ENCODE measurements around the gene ERBB2. TPM values are rescaled to one million over a fixed set of nuclear protein-coding genes. Genes with fewer than 3 reads are reported as not detected.
A peak's percentile ranks its signal among the peaks of the same experiment; 100 is the strongest.

Gene ERBB2
- total and polyA plus RNA-seq, 2 of the 4 experiments (the other 2 are of a cell fraction): 28.7 to 33.3 TPM

DNA sequence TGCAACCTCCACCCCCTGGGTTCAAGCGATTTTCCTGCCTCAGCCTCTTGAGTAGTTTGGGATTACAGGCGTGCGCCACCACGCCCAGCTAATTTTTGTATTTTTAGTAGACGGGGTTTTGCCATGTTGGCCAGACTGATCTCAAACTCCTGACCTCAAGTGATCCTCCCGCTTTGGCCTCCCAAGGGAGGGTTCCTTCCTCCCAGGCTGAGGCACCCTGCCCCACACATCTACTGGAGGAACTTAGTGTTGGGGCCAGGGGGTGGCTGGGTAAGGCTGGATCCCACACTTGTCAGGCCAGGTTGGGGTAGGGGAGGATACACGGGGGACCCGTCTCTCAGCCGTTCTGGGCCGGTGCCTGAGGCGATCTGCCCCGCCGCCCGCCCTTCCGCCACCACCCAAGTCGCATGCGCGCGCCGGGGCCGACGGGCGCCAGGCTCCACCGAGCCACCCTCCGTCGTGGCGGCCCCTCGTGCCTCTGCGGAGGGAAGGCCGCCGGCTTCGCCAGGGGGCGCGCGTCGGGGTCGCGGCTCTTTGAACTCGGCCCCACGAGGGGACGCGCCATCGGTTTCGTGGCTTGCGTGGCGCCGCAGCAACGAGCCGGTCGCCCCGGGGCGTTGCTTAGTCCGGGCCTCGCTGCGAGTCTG lies 53.8 kb downstream of the ERBB2 start:
- intact Hi-C loops (cut with micrococcal nuclease): loop anchor here (1.0 kb wide), 2 partner anchors 23 to 131 kb away; partner anchors contain the start of gene MIEN1
- Histone ChIP-seq H3K27me3 (ENCODE audit: control insufficient read depth, insufficient read depth, low read length) (peaks cover 17% of the 10 kb centered on the region), H2BK5ac (ENCODE audit: low read depth, low read length, poor library complexity, severe bottlenecking) (peak overlapping the region; percentile 28), H3K36me3 (ENCODE audit: control insufficient read depth, insufficient read depth, low read length) (no peaks in the 10 kb centered on the region), H3K4me3 (ENCODE audit: insufficient read depth, low read depth, low read length) (peak overlapping the region; percentile 76), H3K9me3 (ENCODE audit: control insufficient read depth, insufficient read depth, low read length) (no peaks in the 10 kb centered on the region), H3K9ac (ENCODE audit: low read depth, low read length) (peak overlapping the region; percentile 73), H2BK20ac (ENCODE audit: low read depth, low read length) (no peak overlapping the region), H4K8ac (ENCODE audit: low read depth in 2 of 2, low read length in 2 of 2) (peak overlapping the region; percentile 84 to 96; a peak in 3 of 4 replicates), H3K79me1 (ENCODE audit: low read depth in 1 of 2, low read length in 2 of 2) (no peaks in the 10 kb centered on the region; a peak in 1 of 4 replicates), H3K9me1 (ENCODE audit: insufficient read depth, low read length) (no peaks in the 10 kb centered on the region; the same call in 1 of the 2 replicates), H3K27ac (ENCODE audit: insufficient read depth, low read length) (peak overlapping the region; percentile 72), H3K4ac (ENCODE audit: low read depth, low read length) (peak overlapping the region; percentile 86), H2AK9ac (replicated peaks; ENCODE audit: low read depth, low read length, poor library complexity) (peak overlapping the region; percentile 90), H3K23ac (ENCODE audit: low read depth, low read length) (peak overlapping the region; percentile 77; the same call in 1 of the 2 replicates), H4K20me1 (ENCODE audit: insufficient read depth, low read length) (no peaks in the 10 kb centered on the region), H4K91ac (ENCODE audit: insufficient read depth, low read depth, low read length) (peak overlapping the region; percentile 88), H4K5ac (ENCODE audit: low read depth, low read length) (peak overlapping the region; percentile 73), H3K14ac (replicated peaks; ENCODE audit: low read depth, low read length) (peak overlapping the region; percentile 79), H3K18ac (ENCODE audit: low read depth, low read length) (peak overlapping the region; percentile 37; the same call in 1 of the 2 replicates), H3K4me2 (ENCODE audit: low read depth, low read length) (peak overlapping the region; percentile 81), H3K4me1 (ENCODE audit: control insufficient read depth, insufficient read depth, low read length) (peaks cover 7% of the 10 kb centered on the region), H2AFZ (replicated peaks; ENCODE audit: low read length, poor library complexity) (peak overlapping the region; percentile 99), H3K56ac (ENCODE audit: extremely low read depth, insufficient read depth, low read length) (0 out of 2 replicates have a peak overlapping the region, but pooled peaks have one; percentile 7), H2AK5ac (ENCODE audit: low read depth, low read length) (peak overlapping the region; percentile 74), H2BK15ac (ENCODE audit: low read depth, low read length) (no peak overlapping the region), H2BK120ac (ENCODE audit: low read depth, low read length) (peak overlapping the region; percentile 68)
- no peak for DNase-seq
- peak; percentile 21 for ATAC-seq (ENCODE audit: low read depth)
- WGBS, 2 experiments (ENCODE audit: extremely low coverage in 2 of 2, insufficient read length in 1 of 2): 0% methylated on average over 15 of the region's 55 CpGs; no CpG with 5 or more reads in 1 of the 2 experiments
- TF ChIP-seq FOS (IDR thresholded peaks at IDR 0.05; ENCODE audit: low read depth, low read length): no peak
- no peak for TF ChIP-seq MAZ (IDR thresholded peaks at IDR 0.05; ENCODE audit: borderline replicate concordance, low read depth, low read length)
- TF ChIP-seq, protein P1, sequence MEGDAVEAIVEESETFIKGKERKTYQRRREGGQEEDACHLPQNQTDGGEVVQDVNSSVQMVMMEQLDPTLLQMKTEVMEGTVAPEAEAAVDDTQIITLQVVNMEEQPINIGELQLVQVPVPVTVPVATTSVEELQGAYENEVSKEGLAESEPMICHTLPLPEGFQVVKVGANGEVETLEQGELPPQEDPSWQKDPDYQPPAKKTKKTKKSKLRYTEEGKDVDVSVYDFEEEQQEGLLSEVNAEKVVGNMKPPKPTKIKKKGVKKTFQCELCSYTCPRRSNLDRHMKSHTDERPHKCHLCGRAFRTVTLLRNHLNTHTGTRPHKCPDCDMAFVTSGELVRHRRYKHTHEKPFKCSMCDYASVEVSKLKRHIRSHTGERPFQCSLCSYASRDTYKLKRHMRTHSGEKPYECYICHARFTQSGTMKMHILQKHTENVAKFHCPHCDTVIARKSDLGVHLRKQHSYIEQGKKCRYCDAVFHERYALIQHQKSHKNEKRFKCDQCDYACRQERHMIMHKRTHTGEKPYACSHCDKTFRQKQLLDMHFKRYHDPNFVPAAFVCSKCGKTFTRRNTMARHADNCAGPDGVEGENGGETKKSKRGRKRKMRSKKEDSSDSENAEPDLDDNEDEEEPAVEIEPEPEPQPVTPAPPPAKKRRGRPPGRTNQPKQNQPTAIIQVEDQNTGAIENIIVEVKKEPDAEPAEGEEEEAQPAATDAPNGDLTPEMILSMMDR (conservative IDR thresholded peaks at IDR 0.05; ENCODE audit: low read depth, low read length): no peak
- TF ChIP-seq POLR2A (IDR thresholded peaks at IDR 0.05; ENCODE audit: low read depth, low read length): no peak
- dilution Hi-C loops (cut with HindIII; ENCODE audit: low sequenced_read_pairs, unreplicated experiment): no loop called here
- CTCF ChIA-PET: interaction anchor here (1.2 kb wide), 1 partner anchor 132 kb away, joined by 3 read pairs; no protein-coding TSS in a partner anchor
- in situ Hi-C loops (cut with MboI; ENCODE audit: low sequenced_read_pairs): no loop called here
- no TSS peak for BruUV-seq (replicated peaks)
- POLR2A ChIA-PET (ENCODE audit: unreplicated experiment): no interaction called here

All from IMR-90 (cell line).